Mesangial cell (primary cell): ENCODE results near the gene AFG1L. TPM values are rescaled to one million over a fixed set of nuclear protein-coding genes. Genes with fewer than 3 reads are reported as not detected.

ENCODE experiments used
- total RNA-seq: library from RNA; depleted of rRNA; stranded (reverse); fragments of >200 nt; gene quantifications from 2 replicates; pipeline ENCODE4 v1.2.3, GENCODE V29; 2015

The AFG1L gene
- 2.1 and 4.6 TPM in 2 replicates for total RNA-seq

DNA sequence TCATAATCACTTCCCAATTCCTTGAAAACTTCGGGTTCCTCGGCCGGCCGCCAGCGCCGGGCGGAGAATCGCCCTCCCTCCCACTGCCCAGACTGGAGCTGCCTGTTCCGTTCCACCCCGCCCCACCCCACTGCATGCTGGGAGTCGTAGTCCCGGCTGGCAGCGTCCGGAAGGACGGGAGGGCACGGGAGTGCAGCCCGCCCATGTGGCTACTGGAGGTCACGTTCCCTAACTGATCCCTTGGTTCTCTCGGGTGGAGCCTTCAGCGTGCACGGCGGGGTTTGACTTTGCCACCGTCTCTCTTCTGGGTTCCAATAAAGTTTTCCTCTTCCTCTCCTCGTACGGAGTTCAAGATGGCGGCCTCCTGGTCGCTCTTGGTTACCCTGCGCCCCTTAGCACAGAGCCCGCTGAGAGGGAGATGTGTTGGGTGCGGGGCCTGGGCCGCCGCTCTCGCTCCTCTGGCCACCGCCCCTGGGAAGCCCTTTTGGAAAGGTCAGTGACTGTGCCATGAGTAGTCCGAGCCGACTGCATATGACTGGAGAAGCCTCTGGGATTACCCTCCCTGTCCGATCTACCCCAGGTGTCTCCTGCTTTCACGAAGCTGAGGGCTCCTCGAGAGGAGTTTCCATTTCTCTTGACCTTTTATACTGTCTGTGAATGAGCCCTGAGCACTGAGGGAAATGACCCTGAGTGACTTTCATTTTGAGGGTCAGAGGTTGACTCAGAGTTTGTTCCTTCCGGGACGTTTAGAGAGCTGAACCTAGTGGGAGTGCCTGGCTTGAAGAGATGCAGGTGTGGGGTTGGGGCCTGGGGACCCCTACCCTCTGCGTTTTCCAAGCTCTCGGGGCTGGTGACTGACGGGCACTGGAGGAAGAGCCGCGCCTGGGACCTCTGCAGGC lies at the start of gene AFG1L:
TSS of gene AFG1L (plus strand) at position 328 of the 899 bp plus-strand sequence. CDS start at position 354, 26 bp downstream.

DNA sequence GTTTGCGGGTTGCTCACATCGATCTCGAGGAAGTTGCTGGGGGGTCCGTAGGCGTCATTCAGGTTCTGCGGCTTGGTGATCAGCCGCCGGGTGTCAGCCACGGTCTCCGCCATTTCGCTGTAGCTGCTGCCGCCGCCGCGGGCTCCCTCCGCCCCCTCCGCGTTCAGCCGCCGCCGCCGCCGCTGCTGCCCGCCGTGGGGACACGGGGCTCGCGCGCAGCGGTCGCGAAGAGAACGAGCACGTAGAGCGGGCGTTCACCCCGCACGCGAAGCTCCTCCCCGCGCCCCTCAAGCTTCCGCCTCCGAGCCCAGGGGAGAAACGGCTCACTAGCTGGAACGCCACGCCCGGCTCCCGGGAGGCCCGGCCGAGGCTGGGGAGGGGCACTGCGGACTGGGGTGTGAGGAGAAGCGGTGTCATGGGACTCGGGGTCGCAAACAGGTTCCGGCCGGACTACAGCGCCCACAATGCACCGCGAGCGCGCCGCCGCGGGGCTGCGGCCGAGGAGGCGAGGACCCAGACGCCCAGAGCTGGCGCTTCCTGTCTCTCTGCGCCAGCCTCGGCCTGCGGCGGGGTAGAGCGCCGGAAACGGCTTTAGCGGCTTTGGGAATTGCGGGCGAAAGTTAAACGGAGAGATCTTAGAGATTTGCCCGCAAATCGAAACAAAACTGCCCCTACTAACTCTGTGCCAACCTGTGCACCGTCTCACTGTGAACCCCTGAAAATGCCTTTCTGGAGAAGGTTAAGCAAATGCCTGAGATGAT lies 33.9 kb upstream of the AFG1L start, which contains the start of gene SNX3:
TSS of gene SNX3 (minus strand) at position 232 of the 761 bp plus-strand sequence. CDS start at position 113, 119 bp downstream.

DNA sequence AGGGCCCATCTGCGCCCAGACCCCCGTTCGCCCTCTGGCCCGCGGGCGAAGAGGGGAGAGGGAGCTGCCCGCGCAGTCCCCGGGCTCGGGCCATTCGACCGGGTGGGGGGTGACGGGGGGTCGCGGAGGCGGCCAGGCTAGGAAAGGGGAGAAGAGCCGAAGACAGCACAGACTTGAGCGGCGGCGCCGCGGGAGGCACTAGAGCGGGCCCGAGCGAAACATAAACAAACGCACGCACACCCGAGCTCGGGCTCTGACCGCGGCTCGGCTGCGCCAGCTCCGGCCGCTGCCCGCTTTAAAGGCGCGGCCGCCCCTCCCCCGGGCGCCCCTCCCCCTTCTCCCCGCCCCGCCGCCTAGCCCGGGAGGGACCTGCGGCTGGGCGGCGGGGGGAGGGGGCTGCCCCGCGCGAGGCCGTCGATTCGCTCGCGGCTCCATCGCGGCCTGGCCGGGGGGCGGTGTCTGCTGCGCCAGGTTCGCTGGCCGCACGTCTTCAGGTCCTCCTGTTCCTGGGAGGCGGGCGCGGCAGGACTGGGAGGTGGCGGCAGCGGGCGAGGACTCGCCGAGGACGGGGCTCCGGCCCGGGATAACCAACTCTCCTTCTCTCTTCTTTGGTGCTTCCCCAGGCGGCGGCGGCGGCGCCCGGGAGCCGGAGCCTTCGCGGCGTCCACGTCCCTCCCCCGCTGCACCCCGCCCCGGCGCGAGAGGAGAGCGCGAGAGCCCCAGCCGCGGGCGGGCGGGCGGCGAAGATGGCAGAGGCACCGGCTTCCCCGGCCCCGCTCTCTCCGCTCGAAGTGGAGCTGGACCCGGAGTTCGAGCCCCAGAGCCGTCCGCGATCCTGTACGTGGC lies 265.8 kb downstream of the AFG1L start, which contains the start of gene FOXO3:
TSS of gene FOXO3 (plus strand) at position 455 of the 846 bp plus-strand sequence. CDS start at position 747, 292 bp downstream.

Other genes starting within 250 kb of the AFG1L start
- gene OSTM1, start 220.3 kb upstream of the AFG1L start, total RNA-seq = 16.3 and 21.6 TPM in 2 replicates
- not detected in 2 replicates for gene NR2E1, start 129.0 kb upstream of the AFG1L start, total RNA-seq
- 85.9 and 91.9 TPM in 2 replicates for gene SNX3, start 34.0 kb upstream of the AFG1L start, total RNA-seq